COLO829 (cell line): Measurements from ENCODE around the gene PLP2.
"Not testable (repeated sequence)": the region's sequence is repeated elsewhere in the genome, so short reads cannot be mapped to it uniquely, and the experiment has no call there.

ENCODE experiments used
- DNase-seq: peaks from one replicate; pipeline ENCODE4 v3.0.0; 2012; ENCODE audit warnings: low spot score

PLP2 gene

DNA sequence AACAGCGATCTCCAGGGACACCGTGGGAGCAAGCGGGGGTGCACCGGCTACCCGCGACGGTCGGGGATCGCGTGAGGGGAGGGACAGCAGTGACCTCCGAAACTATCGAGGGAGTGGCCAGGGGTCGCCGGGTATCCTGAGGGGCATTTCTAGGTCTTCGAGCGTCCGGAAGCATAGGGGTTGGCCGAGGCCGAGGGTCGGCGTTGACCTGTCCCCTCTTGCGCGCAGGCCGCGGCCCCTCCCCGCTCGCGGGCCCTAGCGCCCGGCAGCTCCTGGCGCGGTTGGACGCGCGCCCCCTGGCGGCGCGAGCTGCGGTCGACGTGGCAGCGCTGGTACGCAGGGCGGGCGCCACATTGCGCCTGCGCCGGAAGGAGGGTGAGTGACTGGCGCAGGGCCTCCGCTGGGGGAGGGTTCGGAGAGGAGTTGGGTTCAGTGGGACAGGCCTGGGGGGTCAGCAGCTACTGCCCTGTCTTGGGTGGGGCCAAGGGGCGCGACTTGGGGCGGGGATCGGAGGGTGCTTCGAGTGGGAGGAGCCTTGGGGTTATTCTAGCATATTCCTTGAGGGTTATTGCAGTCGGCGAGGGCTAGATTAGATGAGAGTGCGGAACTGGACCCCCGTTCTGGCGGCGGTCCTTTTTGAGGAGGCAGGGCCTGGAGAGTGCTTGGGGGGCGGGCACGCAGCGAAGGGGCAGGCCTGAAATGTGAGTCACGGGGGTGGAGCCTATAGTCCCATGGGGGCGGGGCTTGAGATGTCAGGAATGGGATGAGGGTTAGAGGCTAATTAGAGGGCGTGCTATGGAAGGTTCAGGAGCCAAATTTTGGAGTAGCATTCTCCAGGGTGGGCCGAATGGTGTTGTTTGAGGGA, 7.9 kb upstream of the PLP2 start:
- DNase-seq, result peak; percentile 78

DNA sequence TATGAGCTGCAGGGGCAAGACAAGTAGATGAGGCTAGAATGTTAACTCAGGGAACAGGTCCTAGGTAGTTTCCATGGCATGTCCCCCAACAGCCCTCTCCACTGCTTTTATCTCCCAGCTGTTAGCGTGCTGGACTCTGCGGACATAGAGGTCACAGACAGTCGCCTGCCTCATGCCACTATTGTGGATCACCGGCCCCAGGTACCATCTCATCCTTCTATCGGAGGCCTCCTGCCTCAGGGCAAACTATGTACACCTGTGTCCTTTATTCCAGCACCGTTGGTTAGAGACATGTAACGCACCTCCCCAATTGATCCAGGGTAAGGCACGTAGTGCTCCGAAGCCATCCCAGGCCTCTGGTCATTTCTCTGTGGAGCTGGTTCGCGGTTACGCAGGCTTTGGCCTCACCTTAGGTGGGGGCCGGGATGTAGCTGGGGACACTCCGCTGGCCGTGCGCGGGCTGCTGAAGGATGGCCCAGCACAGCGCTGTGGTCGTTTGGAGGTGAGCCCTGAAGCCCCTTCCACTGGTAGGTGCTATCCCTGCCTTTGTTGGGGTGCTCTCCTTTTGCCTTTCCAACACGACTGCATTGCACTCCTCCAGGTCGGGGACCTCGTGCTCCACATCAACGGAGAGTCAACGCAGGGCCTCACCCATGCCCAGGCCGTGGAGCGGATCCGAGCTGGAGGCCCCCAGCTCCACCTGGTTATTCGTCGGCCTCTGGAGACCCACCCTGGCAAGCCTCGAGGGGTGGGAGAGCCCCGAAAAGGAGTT, 6.9 kb upstream of the PLP2 start:
- DNase-seq, result no peak

DNA sequence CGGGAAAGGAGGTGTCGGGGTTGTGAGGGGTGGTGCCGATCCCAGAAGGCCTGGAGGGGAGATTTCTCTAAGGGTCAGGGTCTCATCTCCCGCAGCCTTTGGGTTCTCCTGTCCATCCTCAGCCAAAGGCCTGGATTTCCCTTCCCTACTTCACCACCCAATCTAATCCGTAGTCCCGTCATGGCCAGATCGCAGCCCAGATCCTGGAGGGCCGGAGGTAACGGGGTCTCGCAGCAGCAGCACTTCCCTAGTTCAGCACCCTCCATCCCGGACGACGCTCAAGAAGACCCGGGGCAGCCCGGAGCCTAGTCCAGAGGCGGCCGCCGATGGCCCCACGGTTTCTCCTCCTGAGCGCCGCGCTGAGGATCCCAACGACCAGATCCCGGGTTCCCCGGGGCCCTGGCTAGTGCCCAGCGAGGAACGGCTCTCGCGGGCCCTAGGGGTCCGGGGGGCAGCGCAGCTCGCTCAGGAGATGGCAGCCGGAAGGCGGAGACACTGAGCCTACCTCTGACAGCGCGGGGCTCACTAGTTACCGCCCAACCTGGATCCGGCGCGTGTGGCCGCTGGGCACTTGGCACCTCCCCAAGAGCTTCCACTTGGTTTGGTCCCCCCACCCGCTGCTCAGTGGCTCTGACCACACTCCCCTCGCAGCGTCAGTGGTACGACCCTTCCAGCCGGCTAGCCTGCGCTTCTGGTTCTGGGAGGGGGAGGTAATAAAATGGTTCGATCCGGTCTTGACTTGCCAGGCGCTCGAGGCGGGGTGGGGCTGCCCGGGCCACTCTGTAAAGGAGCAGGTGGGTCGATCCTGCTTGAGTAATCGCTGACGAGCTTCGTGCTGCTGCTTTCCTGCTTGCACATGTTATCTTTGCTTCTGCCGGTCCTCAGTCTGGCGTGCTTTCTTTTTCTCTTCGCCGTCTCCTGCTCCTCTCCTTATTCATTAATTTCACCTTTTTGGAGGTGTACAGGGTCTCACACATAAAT, 5.5 kb upstream of the PLP2 start:
- no peak for DNase-seq

DNA sequence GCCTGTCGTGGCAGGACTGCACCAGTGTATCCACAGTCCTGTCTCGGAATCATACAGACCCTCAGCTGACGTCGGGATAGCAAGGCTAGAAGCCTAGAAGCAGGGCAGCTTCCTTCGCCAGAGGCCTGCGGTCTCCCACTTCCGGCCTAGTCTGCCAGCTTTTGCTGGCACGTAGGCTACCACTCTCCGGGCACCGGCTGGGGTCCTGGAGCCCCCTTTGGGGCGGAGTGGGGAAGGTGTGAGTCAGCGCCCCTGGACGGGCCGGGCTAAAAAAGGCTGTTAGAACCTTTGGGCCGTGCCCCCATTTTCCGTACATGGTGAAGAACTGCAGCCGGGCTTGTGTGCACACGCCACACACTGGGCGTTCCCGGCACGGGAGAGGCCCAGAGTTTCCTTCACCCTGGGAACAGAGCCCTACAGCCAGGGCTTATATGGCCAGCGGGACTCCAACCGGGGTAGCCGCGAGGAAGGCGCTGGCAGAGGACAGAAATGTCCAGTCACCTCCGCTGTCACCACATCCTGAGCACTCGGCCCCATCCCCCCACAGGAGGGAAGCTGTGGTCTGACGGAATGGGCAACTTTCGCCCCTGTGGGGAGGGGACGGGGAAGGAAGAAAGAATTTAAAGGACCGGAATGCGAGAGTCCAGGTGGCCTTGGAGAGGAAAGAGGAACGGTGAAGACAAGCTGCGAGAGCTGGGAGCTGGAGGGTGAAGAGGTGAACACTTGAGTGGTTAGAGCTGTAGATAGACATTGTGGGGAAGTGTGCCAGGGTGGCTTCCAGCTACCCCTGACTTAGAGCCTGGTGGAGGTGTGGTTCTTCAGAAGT, 4.6 kb upstream of the PLP2 start:
- no peak for DNase-seq

DNA sequence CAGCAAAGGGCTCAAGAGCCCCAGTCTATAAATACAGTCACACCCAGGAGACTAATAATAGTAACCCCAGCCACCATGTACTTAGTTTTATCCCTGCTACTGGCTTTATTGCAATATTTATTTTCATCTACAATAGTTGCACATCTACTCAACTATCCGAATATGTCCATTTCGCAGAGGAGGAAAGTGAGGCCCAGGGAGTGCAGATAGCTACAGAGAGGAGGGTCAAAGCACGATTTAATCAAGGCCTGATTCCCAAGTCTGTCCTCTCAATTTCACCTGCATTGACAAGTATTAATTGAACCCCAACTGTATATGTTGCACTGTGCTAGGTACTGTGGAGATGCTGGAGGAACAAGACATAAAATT, 4.0 kb upstream of the PLP2 start:
- DNase-seq, result no peak

DNA sequence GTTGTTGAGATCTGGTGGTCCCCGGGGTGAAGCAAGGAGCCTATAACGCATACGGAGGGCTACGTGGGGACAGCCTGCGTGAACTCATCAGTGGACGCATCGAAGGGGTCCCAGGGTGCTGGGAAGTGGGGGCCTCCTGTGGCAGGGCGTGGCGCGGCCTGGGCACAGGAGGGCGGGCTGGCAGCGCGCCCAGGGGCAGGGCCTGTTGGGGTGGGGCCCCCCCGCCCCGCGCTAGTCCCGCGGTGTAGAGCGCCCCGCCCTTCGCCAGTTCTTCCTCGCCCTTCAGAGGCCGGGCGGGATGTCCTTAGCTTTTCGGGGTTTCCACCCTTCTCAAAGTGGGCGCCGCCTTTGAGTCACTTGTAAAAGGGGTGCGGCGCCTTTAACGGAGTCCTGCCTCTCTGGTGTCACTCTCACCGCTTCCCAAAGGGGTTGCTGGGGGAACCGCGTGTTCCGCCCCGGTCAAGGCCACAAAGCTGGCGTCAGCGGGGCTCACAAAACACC, 632 bp downstream of the PLP2 start:
- DNase-seq, result no peak

DNA sequence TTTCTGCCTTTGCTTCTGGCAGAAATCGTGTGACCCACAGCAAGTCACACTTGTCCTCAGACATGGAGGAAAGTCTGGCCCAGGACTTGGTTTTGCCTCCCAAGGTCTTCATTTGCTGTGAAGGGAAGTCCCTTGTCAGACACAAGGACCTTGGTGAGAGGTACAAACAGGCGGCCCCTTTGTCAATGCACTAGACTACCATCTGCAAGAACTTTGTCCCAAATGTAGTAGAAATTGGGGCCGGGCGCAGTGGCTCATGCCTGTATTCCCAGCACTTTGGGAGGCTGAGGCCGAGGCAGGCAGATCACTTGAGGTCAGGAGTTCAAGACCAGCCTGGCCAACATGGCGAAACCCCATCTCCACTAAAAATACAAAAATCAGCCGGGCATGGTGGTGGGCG, 1.8 kb downstream of the PLP2 start:
- not testable (repeated sequence) for DNase-seq

DNA sequence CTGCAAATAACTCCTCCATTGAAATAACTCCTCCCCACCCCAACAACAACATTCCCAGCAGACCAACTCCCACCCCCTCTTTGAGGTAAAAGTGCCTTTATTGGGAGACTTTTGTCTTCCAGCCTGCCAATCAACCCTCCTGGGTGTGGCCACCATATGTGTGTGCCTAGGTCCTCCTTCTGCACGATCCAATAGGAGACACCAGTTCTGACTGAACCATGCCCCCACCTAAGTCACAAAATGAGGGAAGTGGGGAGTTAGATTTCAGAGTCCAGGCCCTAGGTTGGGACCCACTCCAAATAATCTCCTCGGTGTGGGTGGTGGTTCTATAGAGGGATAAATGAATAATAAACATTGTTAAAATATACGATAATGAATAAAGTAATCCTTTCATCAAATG, 3.0 kb downstream of the PLP2 start:
- DNase-seq, result no peak

DNA sequence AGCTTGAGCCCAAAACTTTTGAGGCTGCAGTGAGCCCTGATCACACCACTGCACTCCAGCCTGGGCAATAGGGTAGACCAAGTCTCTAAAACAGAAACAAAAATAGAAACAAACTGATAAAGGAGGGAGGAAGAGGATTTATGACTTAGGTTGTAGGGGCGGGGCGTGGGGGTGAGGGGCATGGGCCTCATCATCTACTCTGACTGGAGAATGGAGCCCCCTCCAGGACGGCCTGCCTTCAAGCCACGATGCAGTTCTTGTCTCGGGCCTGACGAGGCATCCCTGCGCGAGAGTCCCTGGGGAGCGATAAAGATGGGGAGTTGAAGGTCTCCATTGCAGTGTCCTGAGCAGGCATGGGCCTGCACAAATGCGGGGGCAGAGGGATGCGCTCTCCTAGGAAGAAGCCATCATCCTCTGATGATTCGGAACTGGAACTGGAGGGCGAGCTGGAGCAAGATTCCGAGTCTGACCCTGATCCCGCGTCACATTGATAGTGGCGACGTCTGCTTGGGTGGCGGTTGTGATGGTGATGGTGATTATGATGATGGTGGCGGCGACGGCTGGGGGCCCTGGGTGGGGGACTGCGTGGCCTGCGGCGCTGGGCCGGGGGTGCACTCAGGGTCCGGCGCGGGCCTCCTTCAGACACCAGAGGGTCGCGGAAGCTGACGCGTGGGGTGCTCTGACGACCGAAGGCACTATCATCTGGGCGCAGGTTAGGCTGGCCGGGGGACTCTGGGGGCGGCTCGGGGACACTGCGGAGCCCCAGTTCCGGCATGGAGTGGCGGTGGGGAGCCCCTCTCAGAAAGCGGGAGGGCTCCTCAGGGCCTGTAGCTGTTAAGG, 4.0 kb downstream of the PLP2 start:
- no peak for DNase-seq

DNA sequence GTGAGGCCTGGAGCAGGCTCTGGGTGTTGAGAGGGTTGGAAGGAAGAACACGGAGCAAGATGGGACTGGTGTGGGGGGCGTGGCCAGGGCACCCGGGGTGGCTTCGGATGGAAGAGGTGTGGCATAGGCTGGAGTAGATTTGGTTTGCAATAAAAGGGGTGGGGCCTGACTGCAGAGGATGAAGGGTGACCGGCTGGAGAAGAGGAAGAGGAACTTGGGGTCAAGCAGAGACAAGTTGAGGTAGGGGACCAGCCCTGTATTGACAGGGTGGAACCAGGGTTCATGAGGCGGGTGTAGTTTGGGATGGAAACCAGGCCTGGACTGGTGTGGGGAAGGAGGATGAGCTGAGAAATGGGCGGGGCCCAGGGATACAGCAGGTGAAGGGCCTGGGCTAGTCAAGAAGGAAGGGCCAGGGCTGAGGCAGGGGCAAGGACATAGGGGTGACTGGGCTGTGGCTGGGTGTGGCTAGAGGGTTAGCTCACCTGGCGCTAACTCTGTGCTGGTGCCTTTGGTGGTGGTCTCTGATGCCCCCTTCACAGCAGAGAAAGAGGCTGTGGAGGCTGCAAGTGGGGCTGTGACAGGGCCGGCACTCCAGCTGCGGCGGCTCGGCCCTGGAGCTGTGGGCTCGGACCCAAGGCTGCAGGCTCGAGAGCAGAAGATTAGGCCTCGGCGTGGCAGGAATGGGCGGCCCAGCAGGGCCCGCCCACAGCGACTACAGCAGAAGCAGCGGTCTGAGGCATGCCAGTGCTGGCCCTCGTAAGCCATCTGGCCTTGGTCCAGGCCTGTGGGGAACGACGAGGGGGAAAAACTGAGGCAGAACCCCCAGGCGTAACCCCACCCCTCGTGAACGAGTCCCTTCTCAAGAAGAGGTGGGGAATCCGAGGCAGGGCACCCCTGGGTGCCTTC, 5.0 kb downstream of the PLP2 start:
- DNase-seq, result no peak

DNA sequence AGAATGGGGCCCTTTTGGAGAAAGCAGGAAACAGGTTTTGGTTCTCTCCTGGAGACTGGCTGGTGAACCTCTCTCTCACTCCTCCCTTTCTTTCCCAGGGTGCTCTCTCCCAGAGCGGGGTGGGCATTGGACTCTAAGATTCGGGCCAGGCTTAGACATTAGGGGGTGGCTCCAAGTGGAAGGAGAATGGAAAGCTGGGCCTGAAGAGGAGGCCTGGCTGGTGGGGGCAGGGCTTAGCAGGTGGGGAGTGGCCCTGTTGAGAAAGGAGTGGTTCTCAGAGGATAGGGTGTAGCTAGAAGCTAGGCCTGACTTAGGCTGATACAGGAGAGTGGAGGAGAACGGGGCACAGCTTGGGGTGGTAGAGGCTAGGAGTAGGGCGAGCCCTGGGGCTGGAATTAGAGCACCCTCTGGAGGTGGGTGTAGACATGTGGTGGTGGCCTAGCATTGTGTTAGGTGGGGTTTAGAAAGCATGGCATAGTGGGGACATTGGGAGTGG, 5.7 kb downstream of the PLP2 start:
- no peak for DNase-seq

DNA sequence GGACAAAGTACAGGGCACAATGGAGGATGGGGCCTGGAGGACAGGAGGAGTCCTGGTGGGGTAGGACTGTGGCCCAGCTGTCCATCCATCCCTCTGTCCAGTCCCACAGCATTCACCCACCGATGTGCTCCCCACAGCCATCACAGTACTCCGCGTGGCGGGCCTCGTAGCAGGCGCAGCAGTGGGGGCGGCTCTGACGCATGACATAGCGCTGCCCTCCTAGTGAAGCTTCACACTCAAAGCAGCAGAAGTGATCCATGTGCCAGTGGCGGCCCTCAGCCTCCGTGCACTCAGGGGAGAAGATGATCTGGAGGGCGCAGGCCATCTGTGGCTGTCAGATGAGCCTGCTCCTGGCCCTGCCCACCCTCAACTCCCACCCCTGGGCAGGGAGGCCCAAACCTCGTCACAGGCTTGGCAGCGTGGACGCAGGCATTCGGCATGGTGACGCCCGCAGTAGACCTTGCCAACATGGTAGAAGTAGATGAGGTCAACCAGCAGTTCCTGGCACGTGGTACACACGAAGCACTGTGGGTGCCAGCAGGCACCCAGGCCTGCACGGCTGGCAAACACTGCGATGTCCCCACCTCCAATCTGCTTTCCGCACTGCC, 6.3 kb downstream of the PLP2 start:
- no peak for DNase-seq

DNA sequence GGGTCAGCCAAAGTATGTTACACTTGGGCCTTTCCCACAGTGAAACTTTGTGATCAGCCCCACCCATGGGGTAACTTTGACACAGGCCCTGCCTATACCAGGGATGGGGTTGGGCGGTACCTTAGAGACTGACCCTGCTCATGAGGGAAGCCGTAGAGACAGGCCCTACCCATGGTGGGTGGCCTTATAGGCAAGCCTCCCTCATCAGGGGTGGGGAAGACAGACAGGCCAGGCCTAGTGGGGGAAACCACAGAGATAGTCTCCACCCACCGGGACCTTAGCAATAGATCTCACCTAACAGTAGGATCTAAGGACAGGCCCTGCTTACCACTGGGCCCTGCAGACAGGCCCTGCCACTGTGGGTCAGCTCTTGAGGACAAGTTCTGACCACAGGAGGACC, 6.8 kb downstream of the PLP2 start:
- no peak for DNase-seq

DNA sequence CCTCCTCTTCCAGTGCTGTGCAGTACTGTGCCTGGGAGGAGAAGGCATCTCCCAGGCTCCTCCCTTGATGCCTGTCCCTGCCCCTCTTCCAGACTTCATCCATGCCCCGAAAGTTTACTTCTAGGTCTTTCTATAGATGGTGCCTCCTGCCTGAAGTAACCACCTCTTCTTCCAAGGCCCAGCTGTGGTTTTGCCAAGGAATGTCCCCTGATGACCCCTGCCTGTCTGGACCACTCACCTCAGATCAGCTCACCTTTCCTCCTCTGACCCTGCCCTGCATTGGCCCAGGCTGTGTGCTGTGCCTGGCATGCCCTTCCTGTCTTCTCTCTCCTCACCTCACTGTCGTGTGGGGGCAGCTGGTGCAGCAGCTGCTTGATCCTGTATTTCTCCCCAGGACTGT, 7.7 kb downstream of the PLP2 start:
- no peak for DNase-seq

DNA sequence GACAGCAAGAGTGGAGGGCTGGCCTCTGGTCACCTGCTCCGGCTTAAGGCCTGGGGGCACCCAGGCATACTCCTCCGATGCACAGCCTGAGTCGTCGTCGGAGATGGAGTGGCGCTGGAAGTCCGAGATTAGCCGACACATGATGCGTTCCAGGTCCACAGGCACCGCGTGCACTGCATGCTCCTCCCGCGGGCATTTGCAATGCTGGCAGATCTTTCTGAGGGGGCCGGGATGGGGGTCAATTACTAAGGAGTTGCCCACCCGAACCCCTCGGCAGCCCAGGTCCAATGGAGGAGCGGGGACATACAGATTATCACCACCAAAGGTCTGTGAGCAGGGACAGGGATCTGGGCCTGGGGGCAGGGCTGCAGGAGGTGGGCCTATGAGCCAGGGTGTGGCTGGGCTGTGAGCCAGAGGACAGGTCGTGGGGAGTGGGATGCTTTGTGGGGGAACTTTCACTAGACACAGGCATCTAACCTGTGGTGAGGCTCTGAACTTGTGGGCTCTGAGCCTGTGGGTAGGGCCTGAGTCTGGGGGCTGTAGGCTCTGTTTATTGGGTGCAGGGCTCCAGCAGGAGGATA, 12.1 kb downstream of the PLP2 start:
- no peak for DNase-seq

DNA sequence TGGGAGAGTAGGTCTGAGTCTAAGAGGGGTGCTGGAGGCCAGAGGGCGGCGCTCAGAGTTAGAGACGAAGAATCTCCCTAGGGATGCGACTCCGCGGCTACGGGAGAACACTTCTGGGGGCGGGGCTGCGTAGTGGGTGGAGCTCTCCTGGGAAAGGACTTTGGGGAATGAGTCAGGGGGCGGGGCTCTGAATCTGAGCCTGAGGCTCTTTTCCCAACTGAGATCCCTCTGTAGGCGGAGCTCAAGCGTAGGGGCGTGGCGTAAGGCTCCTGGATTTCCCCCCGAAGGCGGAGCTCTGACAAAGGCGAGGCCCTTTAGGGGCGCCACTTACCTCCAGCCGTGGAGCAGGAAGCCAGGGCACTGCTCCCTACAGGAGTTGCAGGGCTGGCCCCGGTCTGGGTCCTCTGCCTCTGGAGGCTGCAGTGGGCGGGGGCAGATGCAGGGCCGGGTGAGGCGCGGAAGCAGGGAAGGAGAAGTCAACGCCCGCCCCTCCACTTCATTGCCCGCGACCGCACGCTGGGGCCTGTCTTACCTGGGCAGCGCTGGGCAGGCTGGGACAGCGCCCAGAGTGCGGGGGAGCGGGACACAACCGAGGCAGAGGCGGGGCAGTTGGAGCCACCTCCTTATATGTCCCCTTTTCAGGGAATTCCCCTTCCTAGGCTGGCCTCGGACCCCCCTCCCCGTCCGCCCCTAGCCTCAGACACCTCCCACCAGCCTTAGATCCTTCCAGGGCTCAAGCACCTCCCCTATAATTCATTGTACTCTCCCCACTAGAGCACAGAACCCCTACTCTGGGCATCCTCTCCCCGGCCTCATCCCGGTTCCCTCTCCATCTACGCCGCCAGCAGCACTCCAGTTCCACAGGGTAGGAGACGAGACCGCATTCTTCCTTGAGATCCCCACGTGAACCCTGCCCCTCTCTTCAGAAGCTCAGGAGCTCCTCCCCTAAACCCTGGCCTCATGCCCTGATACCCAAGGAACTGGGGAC, 12.9 kb downstream of the PLP2 start:
- peak; percentile 89 for DNase-seq
